IPS-18a (cell line): Measurements from ENCODE around the gene XRCC3.

Experiments used
- H3K27ac ChIP-seq: one replicate; pipeline ENCODE4 v1.5.1; 2013; ENCODE audit warnings: low read length
- H3K27me3 ChIP-seq: one replicate; pipeline ENCODE4 v1.6.1; 2013; ENCODE audit warnings: mild to moderate bottlenecking, low read length; ENCODE audit not compliant: control insufficient read depth, insufficient read depth
- H3K36me3 ChIP-seq: one replicate; pipeline ENCODE4 v1.6.1; 2013; ENCODE audit warnings: low read depth, low read length; ENCODE audit not compliant: control insufficient read depth
- H3K4me1 ChIP-seq: one replicate; pipeline ENCODE4 v1.6.1; 2013; ENCODE audit warnings: low read depth, low read length; ENCODE audit not compliant: control insufficient read depth
- H3K4me3 ChIP-seq: one replicate; pipeline ENCODE4 v1.5.1; 2013; ENCODE audit warnings: low read length
- H3K9ac ChIP-seq: one replicate; pipeline ENCODE4 v1.6.1; 2013; ENCODE audit warnings: mild to moderate bottlenecking, low read length, moderate library complexity
- H3K9me3 ChIP-seq: one replicate; pipeline ENCODE4 v1.6.1; 2013; ENCODE audit warnings: low read depth, low read length; ENCODE audit not compliant: control insufficient read depth

XRCC3 gene

DNA sequence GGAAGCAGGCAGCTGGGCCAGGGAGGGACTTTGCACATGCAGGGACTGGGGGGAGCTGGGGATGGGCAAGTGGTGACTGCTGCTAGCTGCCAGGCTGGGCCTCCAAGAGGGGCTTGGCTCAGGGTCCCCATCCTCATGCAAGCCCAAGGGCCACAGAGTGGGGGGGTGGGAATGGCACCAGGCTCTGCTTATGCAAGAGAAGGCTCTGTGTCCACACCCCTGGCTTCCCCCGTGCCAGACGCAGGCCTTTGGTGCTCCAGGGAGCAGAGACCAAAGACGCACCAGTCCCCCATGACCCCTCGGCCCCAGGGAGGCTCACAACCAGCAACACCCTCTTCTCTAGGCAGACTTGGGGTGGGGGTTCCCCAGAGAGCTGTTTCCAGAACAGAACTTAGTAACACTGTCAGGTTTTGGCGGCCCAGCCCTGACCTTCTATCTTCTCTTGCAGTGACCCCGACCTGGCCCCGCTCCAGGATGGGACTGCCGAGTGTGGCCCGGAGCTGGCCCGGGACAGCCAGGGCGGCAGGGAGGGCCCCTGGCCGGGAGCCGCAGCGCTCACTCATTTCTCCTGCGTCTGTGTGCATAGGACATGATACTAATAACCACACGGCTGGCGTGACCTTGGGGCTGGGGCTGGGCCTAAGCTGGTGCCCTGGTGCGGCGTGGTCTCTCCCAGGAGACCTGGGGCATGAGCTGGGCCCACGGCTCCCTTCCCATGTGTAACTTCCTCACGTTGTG is 14.3 kb downstream of the XRCC3 start:
- Histone ChIP-seq H3K9me3 (no peaks in the 10 kb centered on the region), H3K36me3 (peaks cover 39% of the 10 kb centered on the region), H3K27ac (no peak overlapping the region), H3K9ac (no peak overlapping the region), H3K27me3 (no peaks in the 10 kb centered on the region), H3K4me3 (no peak overlapping the region), H3K4me1 (no peaks in the 10 kb centered on the region)

DNA sequence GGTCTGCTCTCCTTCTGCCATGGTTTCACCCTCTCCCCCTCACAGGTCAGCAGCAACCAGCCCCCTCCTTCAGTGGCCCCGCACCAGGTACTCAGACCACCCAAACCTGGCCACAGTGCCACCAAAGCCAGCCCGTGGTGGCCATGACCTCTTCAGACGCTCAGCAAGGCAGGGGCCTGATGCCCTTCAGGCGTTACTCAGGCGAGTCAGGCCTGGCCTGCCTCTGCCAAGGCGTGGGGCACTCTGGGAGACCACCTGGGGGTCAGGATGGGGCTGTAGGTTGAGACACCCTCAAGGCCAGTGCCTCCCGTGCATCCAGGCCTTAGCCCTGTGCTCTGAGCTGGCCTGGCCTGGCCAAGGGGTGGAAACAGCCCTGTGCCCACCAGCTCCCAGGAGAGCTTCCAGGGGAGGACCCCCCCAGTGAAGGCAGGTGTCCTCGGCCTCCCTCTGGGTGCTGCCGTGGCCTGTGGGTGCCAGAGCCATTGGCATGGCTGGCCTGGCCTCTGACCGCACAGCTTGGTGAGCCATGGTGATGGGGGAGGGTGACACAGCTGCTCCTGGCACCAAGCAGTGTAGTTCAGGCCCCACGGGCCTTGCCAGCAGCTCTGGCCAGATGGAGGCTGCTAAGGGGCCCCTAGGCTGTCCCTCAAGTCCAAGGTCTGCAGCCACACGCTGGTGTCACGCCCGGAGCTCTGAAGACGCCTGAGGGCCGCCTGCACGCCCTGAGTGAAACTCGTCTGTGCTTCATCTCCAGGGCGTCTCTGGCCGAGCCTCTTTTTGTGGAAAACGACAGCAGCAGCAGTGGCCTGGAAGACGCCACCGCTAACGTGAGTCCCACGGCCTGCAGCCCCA is 15.1 kb downstream of the XRCC3 start:
- H3K36me3 ChIP-seq = peaks cover 31% of the 10 kb centered on the region

DNA sequence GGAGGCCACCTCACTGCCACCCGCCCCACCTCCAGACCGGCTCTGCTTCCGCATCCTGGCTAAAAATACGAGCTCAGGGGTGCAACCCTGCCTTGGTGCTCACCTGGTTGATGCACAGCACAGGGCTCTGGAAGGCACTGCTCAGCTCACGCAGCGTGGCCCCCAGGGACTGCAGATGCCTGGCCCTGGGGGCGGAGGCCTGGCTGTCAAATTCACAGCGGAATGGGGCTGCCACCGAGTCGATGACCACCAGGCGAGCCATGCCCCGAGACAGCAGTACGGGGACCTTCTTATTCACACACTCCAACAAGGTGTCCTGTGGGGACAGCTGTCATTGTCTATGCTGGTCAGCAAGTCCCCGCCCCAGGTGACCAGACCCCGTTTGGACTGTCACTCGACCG is 16.0 kb downstream of the XRCC3 start:
- Histone ChIP-seq H3K36me3 (peaks cover 27% of the 10 kb centered on the region), H3K4me3 (no peak overlapping the region), H3K4me1 (no peaks in the 10 kb centered on the region), H3K27ac (no peak overlapping the region), H3K27me3 (no peaks in the 10 kb centered on the region), H3K9me3 (no peaks in the 10 kb centered on the region), H3K9ac (no peak overlapping the region)

More for the DNA sequence above, 15.1 kb downstream of the XRCC3 start:
- H3K4me1 ChIP-seq = no peaks in the 10 kb centered on the region
- H3K27ac ChIP-seq = no peak overlapping the region
- H3K9me3 ChIP-seq = no peaks in the 10 kb centered on the region
- H3K27me3 ChIP-seq = no peaks in the 10 kb centered on the region
- H3K4me3 ChIP-seq = no peak overlapping the region
- H3K9ac ChIP-seq = no peak overlapping the region

DNA sequence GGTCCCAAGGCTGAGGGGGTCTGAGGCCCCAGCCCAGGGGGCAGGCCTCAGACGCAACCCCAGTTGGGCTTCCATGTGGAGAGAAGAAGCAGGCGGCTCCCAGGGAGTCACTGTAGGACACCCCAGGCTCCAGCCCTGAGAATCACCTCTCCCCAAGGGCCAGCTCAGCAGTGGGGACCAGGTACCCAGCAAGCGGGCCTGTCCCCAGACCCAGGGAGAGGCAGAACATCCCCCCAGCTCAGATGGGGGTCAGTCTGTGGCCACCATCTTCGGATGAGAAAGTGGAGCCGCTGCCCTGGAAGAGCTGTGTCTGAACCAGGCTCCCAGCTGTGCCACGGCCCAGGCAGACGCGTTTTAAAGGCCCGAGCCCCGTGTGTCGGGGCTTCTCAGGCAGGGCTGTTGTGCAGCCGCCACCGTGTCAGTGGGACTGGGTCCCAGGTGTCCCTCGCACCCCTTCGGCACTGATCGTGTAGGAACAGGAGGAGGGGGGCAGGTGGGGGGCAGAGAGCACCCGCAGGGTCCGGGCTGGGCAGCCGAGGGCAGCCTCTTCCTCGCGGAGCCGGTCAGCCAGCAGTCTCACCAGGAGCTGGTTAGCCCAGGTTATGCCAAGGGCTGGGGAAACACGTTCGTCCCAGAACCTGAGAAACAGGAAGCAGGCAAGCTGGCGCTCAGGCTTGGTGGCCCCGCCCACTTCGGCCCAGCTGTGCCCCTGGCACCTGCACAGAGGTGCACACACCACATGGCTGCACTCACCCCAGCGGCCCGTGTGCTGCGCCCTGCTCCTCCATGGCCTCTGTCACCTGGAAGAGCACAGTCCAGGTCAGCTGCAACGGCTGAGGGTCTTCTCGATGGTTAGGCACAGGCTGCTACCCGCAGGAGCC is 16.6 kb downstream of the XRCC3 start:
- Histone ChIP-seq H3K4me3 (no peak overlapping the region), H3K9me3 (no peaks in the 10 kb centered on the region), H3K36me3 (peaks cover 27% of the 10 kb centered on the region), H3K9ac (no peak overlapping the region), H3K27me3 (no peaks in the 10 kb centered on the region), H3K4me1 (no peaks in the 10 kb centered on the region), H3K27ac (no peak overlapping the region)

DNA sequence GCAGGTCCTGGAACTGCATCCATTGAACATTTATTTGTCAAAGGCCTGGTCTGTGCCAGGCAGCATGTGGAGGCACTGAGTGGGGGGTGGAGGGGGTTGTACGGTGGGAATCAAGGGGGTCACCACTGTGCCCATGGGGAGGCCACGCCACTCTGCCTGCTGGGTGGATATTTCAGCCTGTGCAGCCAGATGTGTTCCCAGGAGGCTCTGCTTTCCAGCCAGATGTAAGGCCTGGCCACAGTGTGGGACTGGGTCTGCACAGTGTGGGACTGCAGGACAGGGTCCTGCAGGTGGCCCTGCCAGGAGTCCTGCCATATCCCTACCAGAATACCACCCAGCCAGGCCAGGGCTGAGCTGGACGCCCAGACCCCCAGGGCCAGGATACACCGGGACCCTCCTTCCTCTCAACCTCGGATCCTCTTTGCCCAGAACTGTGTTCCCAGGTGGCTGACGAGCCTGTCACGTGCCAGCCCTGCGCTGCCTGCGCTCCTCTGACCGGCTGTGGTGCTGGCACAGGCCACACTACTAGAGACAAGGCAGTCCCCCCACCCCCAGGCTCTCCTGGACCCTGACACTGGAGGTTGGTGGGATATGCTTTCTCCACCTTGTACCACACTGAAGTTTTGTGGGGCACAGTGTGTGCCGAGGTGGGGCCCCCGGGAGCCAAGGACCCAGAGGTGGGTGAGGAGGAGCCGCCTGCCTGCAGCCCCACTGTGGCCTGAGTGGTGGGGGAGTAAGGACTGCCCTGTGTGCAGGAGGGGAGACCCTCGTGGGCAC is 17.5 kb downstream of the XRCC3 start:
- Histone ChIP-seq H3K27ac (no peak overlapping the region), H3K36me3 (peaks cover 32% of the 10 kb centered on the region), H3K4me1 (no peaks in the 10 kb centered on the region), H3K9ac (no peak overlapping the region), H3K9me3 (no peaks in the 10 kb centered on the region), H3K27me3 (no peaks in the 10 kb centered on the region), H3K4me3 (no peak overlapping the region)

DNA sequence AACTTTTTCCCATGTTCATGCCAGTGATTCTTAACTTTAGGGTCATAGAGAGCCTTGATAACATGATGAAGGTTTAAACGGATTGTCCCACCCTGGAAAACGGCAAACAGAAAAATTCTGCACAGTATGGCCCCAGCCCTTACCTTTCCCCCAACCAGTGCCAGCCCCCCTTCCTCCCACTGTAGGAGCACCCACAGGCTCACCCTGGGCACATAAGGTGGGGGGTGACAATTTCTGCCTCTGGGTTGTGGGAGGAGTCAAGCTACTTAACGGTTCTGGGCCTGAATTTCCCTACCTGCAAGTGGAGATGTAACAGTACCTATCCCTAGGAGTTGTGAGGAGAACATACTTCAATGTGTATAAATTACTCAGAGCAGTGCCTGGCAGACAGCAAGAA is 18.0 kb downstream of the XRCC3 start:
- H3K27ac ChIP-seq = no peak overlapping the region
- no peaks in the 10 kb centered on the region for H3K4me1 ChIP-seq
- no peak overlapping the region for H3K4me3 ChIP-seq
- peaks cover 31% of the 10 kb centered on the region for H3K36me3 ChIP-seq
- no peak overlapping the region for H3K9ac ChIP-seq
- no peaks in the 10 kb centered on the region for H3K9me3 ChIP-seq
- no peaks in the 10 kb centered on the region for H3K27me3 ChIP-seq

DNA sequence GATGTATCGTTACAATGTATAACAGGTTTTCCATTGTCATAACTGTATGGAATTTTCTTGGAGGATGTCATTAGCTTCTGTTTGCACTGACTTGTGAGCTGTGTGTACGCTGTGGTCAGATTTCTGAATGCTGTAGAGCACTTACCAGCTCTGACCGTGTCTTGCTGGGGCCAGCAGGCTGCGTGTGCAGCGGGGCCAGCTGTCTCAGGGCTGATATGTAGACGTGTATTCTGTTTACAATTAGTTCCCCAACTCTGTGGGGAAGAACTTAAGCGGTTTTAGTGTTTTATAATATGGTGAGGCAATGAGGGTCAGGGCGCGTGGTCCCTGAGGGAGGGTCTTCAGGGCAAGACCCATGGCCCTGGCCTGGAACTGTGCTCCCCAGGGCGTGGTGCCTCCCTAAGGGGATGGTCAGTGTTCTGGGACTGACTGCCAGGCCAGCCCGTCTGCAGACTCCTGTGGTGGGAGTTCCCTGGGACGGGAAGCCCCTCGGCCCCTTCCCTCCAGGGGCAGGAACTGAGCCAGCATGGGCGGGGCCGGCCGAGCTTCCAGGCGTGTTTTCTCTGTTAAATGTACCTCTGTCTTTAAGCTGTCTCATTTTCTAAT is 18.7 kb downstream of the XRCC3 start:
- H3K27ac ChIP-seq = no peak overlapping the region
- H3K36me3 ChIP-seq = peaks cover 28% of the 10 kb centered on the region
- H3K9ac ChIP-seq = no peak overlapping the region
- no peak overlapping the region for H3K4me3 ChIP-seq
- no peaks in the 10 kb centered on the region for H3K27me3 ChIP-seq
- no peaks in the 10 kb centered on the region for H3K9me3 ChIP-seq
- H3K4me1 ChIP-seq = no peaks in the 10 kb centered on the region

DNA sequence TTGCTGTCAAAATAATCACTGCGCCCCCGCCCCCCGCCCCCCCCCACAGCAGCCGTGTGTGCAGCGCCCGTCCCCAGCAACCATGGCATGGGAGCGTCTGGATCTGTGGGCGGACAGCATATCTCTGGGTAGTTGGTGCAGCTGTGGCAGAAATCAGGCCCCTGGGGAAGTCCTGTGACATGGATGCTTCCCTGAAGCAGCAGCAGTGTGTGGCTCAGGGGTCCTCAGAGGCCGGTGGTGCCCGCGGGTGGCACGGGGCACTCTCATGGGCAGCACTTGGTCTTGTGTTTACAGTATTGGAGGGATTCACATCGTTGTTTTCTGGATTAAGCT is 19.2 kb downstream of the XRCC3 start:
- peaks cover 28% of the 10 kb centered on the region for H3K36me3 ChIP-seq
- H3K4me3 ChIP-seq = no peak overlapping the region
- no peak overlapping the region for H3K9ac ChIP-seq
- H3K9me3 ChIP-seq = no peaks in the 10 kb centered on the region
- no peaks in the 10 kb centered on the region for H3K27me3 ChIP-seq
- H3K4me1 ChIP-seq = no peaks in the 10 kb centered on the region
- no peak overlapping the region for H3K27ac ChIP-seq

DNA sequence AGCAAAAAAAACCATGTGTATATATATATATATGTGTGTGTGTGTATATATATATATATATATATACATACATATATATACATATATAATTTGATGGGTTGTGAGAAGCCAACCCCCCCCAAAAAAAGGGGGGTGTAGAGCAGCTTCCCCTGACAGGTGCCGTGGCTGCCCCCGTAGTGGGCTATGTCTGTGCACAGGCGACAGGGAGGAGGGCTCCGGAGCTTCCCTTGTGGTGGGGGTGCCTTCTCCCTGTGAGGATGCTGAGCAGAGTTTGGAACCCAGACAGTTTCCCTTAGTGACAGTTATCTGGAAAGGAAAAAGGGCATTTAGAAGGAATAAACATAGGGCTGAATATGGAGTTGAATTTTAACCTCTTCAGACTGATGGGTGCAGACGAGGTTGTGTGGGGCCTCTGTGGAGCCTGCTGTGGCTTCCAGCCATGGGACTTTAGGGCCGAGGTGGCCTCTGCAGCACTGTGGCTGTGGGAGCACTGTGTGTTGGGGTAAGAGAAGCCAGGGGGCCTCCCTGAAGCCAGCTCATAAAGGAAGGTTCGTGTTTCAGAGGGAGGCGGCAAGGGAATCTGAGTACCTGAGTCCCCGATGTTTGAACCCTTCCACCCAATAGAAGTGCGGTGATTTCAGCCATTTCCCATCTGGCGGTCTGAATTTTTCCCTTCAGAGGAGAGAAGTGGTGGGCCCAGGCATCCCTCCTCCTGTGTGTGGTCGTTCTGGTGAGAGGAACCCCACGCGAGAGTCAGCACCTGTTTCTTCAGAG is 19.8 kb downstream of the XRCC3 start:
- H3K27ac ChIP-seq = no peak overlapping the region
- no peak overlapping the region for H3K4me3 ChIP-seq
- H3K36me3 ChIP-seq = peaks cover 28% of the 10 kb centered on the region
- no peaks in the 10 kb centered on the region for H3K9me3 ChIP-seq
- H3K9ac ChIP-seq = no peak overlapping the region
- no peaks in the 10 kb centered on the region for H3K4me1 ChIP-seq
- H3K27me3 ChIP-seq = no peaks in the 10 kb centered on the region

DNA sequence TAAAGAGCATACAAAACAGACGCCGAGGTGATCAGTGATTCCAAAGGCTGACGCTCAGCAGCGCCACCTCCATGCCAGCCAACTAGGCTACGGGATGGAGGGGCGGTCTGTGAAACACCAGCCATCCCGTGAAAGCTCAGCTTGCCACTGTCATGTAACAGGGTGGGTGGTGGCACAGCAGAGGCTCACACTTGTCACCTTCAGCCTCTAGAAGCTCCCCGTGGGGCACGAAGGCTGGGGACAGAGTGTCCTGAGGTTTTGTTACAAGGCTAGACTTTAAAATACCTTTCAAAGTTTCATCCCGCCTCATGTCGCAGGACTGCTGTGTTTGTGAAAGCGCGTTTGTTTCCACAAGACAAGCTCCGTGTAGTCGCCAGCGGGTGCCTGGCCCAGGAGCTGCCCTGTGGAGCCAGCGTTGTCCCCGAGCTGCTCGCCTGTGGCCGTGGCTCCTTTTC is 20.7 kb downstream of the XRCC3 start:
- Histone ChIP-seq H3K9ac (no peak overlapping the region), H3K4me1 (no peaks in the 10 kb centered on the region), H3K9me3 (no peaks in the 10 kb centered on the region), H3K27ac (no peak overlapping the region), H3K27me3 (no peaks in the 10 kb centered on the region), H3K36me3 (peaks cover 25% of the 10 kb centered on the region), H3K4me3 (no peak overlapping the region)
